ENCODE measurements around the gene FBXW7. TPM values are rescaled to one million over a fixed set of nuclear protein-coding genes. Genes with fewer than 3 reads are reported as not detected.

FBXW7 gene, protein sequence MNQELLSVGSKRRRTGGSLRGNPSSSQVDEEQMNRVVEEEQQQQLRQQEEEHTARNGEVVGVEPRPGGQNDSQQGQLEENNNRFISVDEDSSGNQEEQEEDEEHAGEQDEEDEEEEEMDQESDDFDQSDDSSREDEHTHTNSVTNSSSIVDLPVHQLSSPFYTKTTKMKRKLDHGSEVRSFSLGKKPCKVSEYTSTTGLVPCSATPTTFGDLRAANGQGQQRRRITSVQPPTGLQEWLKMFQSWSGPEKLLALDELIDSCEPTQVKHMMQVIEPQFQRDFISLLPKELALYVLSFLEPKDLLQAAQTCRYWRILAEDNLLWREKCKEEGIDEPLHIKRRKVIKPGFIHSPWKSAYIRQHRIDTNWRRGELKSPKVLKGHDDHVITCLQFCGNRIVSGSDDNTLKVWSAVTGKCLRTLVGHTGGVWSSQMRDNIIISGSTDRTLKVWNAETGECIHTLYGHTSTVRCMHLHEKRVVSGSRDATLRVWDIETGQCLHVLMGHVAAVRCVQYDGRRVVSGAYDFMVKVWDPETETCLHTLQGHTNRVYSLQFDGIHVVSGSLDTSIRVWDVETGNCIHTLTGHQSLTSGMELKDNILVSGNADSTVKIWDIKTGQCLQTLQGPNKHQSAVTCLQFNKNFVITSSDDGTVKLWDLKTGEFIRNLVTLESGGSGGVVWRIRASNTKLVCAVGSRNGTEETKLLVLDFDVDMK
- total RNA-seq, result 48.3 and 79.5 TPM in 2 replicates

DNA sequence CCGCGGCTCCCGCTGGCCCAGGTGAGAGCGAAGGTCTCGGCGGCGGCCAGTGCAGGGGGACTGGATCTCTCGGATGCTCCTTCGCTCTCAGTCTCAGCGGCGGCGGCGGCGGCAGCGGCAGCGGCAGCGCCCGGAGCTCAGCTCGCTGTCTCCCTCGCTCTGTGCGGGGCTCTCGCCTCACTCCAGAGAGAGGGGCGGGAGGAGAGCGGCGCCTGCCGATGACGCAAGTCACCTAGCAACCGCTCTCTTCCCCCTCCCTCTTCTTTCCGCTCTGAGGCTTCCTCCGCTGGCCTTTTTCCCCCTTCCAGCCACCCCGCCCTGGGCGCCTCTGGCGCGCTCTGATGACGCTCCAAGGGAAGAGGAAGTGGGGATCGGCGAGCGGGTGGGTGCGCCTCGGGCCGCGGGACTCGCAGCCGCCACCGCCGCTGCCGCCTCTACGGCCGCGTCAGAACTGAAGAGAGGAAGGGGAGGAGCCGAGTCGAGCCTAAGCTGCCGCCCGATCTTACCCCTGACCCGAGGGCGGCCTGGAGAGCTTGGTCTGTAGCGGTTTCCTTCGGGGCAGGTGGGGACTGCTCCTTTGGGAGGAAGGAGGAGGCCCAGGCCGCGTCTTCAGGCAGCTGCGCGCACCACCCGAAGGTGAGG lies at the start of gene FBXW7:
TSS of gene FBXW7 (minus strand) at position 190 of the 642 bp plus-strand sequence. CDS start 124,289 bp downstream, outside the sequence.
- H3K4me3 ChIP-seq (ENCODE audit: low read depth, low read length), result peak within 1 kb of the TSS; percentile 96
- TF ChIP-seq, protein P1, sequence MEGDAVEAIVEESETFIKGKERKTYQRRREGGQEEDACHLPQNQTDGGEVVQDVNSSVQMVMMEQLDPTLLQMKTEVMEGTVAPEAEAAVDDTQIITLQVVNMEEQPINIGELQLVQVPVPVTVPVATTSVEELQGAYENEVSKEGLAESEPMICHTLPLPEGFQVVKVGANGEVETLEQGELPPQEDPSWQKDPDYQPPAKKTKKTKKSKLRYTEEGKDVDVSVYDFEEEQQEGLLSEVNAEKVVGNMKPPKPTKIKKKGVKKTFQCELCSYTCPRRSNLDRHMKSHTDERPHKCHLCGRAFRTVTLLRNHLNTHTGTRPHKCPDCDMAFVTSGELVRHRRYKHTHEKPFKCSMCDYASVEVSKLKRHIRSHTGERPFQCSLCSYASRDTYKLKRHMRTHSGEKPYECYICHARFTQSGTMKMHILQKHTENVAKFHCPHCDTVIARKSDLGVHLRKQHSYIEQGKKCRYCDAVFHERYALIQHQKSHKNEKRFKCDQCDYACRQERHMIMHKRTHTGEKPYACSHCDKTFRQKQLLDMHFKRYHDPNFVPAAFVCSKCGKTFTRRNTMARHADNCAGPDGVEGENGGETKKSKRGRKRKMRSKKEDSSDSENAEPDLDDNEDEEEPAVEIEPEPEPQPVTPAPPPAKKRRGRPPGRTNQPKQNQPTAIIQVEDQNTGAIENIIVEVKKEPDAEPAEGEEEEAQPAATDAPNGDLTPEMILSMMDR (IDR thresholded peaks at IDR 0.05; ENCODE audit: insufficient read depth, low read depth, low read length), result no peak

DNA sequence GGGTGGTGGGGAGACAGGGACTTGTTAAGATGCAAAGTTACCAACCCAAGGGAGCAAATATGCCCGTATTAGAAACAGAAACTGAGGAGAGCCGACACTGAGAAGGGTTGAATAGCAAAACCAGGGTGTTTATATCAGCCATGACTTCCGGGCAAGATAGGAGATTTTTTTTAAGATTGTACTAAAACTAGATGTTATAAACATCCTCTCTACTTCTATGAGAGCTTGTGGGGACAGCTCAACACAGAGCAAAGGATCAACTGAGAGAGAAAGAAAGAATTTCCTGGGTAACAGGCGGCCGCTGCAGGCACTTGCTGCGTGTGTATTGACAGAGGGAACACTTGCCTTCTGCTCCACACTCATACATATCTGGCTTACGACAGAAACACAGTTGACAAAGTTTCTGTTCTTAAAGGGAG lies 49.1 kb upstream of the FBXW7 start:
- peak overlapping the region; percentile 27 for H3K4me3 ChIP-seq (ENCODE audit: low read depth, low read length)
- peak; percentile 82 for DNase-seq (ENCODE audit: low read depth)
- TF ChIP-seq, protein P1 (IDR thresholded peaks at IDR 0.05; ENCODE audit: insufficient read depth, low read depth, low read length), result no peak

More for the DNA sequence above, at the start of gene FBXW7:
- peak; percentile 100 for DNase-seq (ENCODE audit: low read depth)

DNA sequence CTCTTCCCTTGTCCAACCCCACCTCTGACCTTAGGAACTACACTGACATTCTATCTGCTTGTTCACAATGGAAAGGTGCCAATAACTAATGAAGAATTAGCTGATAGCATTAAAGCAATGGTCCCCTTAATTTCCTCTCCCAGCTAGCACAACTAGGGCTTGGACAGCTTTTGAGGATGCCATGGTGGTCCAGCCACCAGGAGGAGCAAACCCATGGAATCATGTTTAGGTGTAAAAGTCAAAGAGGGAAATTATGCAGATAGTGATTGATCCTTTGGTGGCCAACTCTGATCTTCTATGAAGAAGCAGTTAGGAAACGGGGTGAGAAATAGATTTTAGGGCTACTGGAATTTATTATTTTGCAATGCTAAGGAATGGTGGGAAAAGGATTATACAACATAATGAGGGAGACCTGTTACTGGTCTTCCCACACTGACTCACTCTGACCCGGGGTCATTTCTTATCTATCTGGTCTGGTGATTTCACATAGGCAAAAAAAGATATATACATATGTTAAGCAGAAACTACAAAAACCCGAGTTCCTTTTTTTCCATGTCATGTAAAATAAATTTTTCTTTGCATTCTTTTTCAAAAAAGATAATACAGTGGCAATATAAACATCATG lies 45.8 kb upstream of the FBXW7 start:
- TF ChIP-seq, protein P1 (IDR thresholded peaks at IDR 0.05; ENCODE audit: insufficient read depth, low read depth, low read length), result peak; percentile 38
- no peak overlapping the region for H3K4me3 ChIP-seq (ENCODE audit: low read depth, low read length)
- DNase-seq (ENCODE audit: low read depth), result peak; percentile 94

DNA sequence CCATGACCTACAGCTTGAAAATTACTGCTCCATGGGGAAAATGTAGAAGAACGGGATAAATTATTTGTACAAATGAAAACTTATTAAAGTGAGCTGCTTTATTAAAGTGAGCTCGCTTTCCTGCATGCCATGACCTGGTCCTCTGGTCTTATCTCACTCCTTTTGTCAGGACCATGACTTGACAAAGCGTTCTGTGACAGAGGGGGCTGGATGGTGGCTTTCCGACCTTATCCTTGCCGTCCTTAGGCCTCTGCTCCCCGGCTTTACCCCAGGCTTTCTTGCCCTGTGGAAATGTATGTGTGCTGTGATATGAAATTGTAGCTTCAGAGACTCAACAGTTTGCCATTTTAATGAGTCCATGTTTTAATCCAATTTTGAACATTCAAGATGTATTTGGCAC lies 44.0 kb upstream of the FBXW7 start:
- TF ChIP-seq, protein P1 (IDR thresholded peaks at IDR 0.05; ENCODE audit: insufficient read depth, low read depth, low read length), result no peak
- no peak for DNase-seq (ENCODE audit: low read depth)
- no peak overlapping the region for H3K4me3 ChIP-seq (ENCODE audit: low read depth, low read length)

DNA sequence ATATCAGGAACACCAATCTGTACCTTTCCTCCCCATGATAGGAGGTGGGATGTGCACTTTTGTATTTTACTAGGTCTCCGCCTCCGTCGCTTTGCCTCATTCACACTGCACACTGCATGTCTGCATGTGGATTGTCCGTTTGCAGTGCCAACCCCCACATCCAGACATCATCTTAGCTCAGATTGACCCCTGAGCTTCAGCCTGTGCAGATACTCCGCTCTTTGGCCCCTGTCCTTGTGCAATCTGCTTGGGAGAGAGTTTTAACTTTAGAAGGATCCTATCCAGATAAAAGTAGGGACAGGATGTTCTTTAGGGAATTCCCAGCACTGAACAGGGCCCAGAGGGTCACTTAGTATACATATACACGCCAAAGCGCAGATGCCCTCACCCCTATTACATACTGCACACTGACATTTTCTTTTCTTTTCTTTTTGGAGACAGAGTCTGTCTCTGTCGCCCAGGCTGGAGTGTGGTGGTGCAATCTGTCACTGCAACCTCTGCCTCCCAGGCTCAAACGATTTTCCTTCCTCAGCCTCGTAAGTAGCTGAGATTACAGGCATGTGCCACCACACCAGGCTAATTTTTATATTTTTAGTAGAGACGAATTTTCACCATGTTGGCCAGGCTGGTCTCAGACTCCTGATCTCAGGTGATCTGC lies 43.3 kb upstream of the FBXW7 start:
- H3K4me3 ChIP-seq (ENCODE audit: low read depth, low read length), result no peak overlapping the region
- TF ChIP-seq, protein P1 (IDR thresholded peaks at IDR 0.05; ENCODE audit: insufficient read depth, low read depth, low read length), result no peak

DNA sequence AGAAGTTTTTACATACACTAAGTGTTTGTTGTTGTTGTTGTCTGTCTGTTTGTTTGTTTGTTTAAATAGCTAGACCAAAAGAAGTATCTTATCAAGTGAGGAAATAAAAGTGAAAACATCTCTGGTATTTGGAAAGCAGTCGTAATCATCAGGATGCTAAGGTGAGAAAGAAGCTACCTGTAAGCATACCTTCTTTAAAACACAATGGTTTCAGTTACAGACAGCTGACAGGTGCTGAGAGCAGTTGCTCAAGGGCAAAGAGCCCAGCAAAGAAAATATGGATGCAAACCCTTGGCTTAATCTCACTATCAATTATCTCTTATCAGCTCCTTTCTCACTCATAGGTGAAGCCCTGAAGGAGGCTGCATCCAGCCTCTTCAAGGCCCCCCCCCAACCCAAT lies 42.8 kb upstream of the FBXW7 start:
- no peak for DNase-seq (ENCODE audit: low read depth)
- TF ChIP-seq, protein P1 (IDR thresholded peaks at IDR 0.05; ENCODE audit: insufficient read depth, low read depth, low read length), result no peak
- no peak overlapping the region for H3K4me3 ChIP-seq (ENCODE audit: low read depth, low read length)

More for the DNA sequence above, 43.3 kb upstream of the FBXW7 start:
- DNase-seq (ENCODE audit: low read depth), result peak; percentile 94

All from fibroblast of villous mesenchyme (primary cell).